Measurements from ENCODE around the gene COL11A1.

The COL11A1 gene

DNA sequence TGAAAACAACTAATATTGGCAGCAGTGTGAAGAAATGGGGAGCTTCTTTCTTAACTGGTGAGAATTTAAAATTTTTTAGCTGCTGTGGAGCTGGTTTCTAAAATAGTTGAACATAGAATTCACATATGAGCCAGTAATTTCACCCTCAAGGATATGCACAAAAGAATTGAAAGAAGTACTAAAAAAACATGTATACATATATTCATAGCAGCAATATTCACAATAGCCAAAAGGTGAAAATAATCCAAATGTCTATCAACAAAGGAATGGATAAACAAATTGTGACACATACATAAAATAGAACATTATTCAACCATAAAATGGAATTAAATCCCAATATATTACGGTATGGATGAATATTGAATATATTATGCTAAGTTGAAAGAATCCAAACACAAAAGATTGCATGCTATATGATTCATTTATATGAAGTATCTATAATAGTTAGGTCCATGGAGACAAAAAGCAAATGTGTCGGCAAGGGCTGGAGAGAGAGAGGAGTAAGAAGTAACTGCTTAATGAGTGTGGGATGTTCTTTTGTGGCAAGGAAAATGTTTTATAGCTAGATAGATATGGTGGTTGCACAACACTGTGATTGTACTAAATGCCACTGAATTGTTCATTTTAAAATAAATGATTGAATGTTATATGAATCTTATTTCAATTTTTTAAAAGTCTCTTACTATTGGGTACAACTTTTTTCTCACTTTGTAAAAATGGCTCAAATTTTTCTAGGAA is 14.8 kb upstream of the COL11A1 start:
- no peak overlapping the region for H3K27ac ChIP-seq (ENCODE audit: low read depth, low read length)
- no peaks in the 10 kb centered on the region for H3K36me3 ChIP-seq (ENCODE audit: control insufficient read depth in 5 of 5, insufficient read depth in 5 of 5, low read length in 5 of 5)
- H3K9ac ChIP-seq (ENCODE audit: low read length in 5 of 5) = no peak overlapping the region
- H3K9me3 ChIP-seq (ENCODE audit: control insufficient read depth in 5 of 5, low read length in 5 of 5) = peaks cover 0 to 2% (median 0%) of the 10 kb centered on the region in 5 donors
- no peaks in the 10 kb centered on the region for H3K27me3 ChIP-seq (ENCODE audit: control insufficient read depth in 5 of 5, insufficient read depth in 4 of 5, low read length in 5 of 5)
- H3K4me1 ChIP-seq (ENCODE audit: control insufficient read depth in 5 of 5, insufficient read depth in 5 of 5, low read length in 5 of 5) = no peaks in the 10 kb centered on the region
- no peak overlapping the region for H3K4me3 ChIP-seq (ENCODE audit: low read depth in 1 of 5, low read length in 5 of 5)

GRCh38 chr1:103120981-103121380 is 12.7 kb upstream of the COL11A1 start:
- Histone ChIP-seq H3K4me1 (ENCODE audit: control insufficient read depth in 5 of 5, insufficient read depth in 5 of 5, low read length in 5 of 5) (no peaks in the 10 kb centered on the region), H3K4me3 (ENCODE audit: low read depth in 1 of 5, low read length in 5 of 5) (no peak overlapping the region), H3K36me3 (ENCODE audit: control insufficient read depth in 5 of 5, insufficient read depth in 5 of 5, low read length in 5 of 5) (no peaks in the 10 kb centered on the region), H3K9me3 (ENCODE audit: control insufficient read depth in 5 of 5, low read length in 5 of 5) (peaks cover 0 to 12% (median 2%) of the 10 kb centered on the region in 5 donors), H3K27me3 (ENCODE audit: control insufficient read depth in 5 of 5, insufficient read depth in 4 of 5, low read length in 5 of 5) (no peaks in the 10 kb centered on the region), H3K27ac (ENCODE audit: low read depth, low read length) (no peak overlapping the region), H3K9ac (ENCODE audit: low read length in 5 of 5) (no peak overlapping the region)

DNA sequence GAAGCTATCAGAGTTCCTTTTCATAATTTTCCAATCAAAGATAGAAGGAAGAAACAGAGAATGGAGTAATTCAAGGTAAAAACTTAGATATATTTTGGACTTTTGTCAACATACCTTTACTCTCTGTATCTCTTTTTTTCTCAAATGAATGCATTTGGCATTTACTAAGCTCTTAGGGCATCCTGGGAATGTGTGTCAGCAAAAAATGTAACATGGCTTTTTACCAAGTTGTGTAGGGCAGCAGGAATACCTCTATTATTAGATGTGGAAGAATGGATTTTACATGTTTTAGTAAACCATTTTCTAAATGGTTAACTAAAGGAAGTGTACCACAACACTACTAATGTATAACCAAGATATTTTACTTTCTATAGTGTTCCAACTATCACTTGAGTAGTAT is 4.2 kb upstream of the COL11A1 start:
- Histone ChIP-seq H3K27ac (ENCODE audit: low read depth, low read length) (no peak overlapping the region), H3K27me3 (ENCODE audit: control insufficient read depth in 5 of 5, insufficient read depth in 4 of 5, low read length in 5 of 5) (peaks cover 0 to 12% (median 3%) of the 10 kb centered on the region in 5 donors), H3K9me3 (ENCODE audit: control insufficient read depth in 5 of 5, low read length in 5 of 5) (peaks cover 0 to 8% (median 2%) of the 10 kb centered on the region in 5 donors), H3K4me1 (ENCODE audit: control insufficient read depth in 5 of 5, insufficient read depth in 5 of 5, low read length in 5 of 5) (peaks cover 0 to 15% (median 13%) of the 10 kb centered on the region in 5 donors), H3K9ac (ENCODE audit: low read length in 5 of 5) (no peak overlapping the region), H3K36me3 (ENCODE audit: control insufficient read depth in 5 of 5, insufficient read depth in 5 of 5, low read length in 5 of 5) (no peaks in the 10 kb centered on the region), H3K4me3 (ENCODE audit: low read depth in 1 of 5, low read length in 5 of 5) (no peak overlapping the region)

GRCh38 chr1:103111926-103112325 is 3.6 kb upstream of the COL11A1 start:
- Histone ChIP-seq H3K27me3 (ENCODE audit: control insufficient read depth in 5 of 5, insufficient read depth in 4 of 5, low read length in 5 of 5) (peaks cover 0 to 12% (median 3%) of the 10 kb centered on the region in 5 donors), H3K9me3 (ENCODE audit: control insufficient read depth in 5 of 5, low read length in 5 of 5) (peaks cover 0 to 3% (median 0%) of the 10 kb centered on the region in 5 donors), H3K4me1 (ENCODE audit: control insufficient read depth in 5 of 5, insufficient read depth in 5 of 5, low read length in 5 of 5) (peaks cover 0 to 19% (median 17%) of the 10 kb centered on the region in 5 donors), H3K4me3 (ENCODE audit: low read depth in 1 of 5, low read length in 5 of 5) (no peak overlapping the region), H3K9ac (ENCODE audit: low read length in 5 of 5) (no peak overlapping the region), H3K27ac (ENCODE audit: low read depth, low read length) (no peak overlapping the region), H3K36me3 (ENCODE audit: control insufficient read depth in 5 of 5, insufficient read depth in 5 of 5, low read length in 5 of 5) (no peaks in the 10 kb centered on the region)

GRCh38 chr1:103110701-103111100 is 2.4 kb upstream of the COL11A1 start:
- H3K9ac ChIP-seq (ENCODE audit: low read length in 5 of 5) = no peak overlapping the region
- H3K27me3 ChIP-seq (ENCODE audit: control insufficient read depth in 5 of 5, insufficient read depth in 4 of 5, low read length in 5 of 5) = peaks cover 0 to 16% (median 3%) of the 10 kb centered on the region in 5 donors
- no peaks in the 10 kb centered on the region for H3K36me3 ChIP-seq (ENCODE audit: control insufficient read depth in 5 of 5, insufficient read depth in 5 of 5, low read length in 5 of 5)
- H3K4me3 ChIP-seq (ENCODE audit: low read depth in 1 of 5, low read length in 5 of 5) = no peak overlapping the region
- peaks cover 0 to 26% (median 22%) of the 10 kb centered on the region in 5 donors for H3K4me1 ChIP-seq (ENCODE audit: control insufficient read depth in 5 of 5, insufficient read depth in 5 of 5, low read length in 5 of 5)
- no peak overlapping the region for H3K27ac ChIP-seq (ENCODE audit: low read depth, low read length)
- H3K9me3 ChIP-seq (ENCODE audit: control insufficient read depth in 5 of 5, low read length in 5 of 5) = no peaks in the 10 kb centered on the region

GRCh38 chr1:103109311-103109920 is 1.1 kb upstream of the COL11A1 start:
- Histone ChIP-seq H3K4me3 (ENCODE audit: low read depth in 1 of 5, low read length in 5 of 5) (no peak overlapping the region), H3K36me3 (ENCODE audit: control insufficient read depth in 5 of 5, insufficient read depth in 5 of 5, low read length in 5 of 5) (no peaks in the 10 kb centered on the region), H3K9ac (ENCODE audit: low read length in 5 of 5) (no peak overlapping the region), H3K27me3 (ENCODE audit: control insufficient read depth in 5 of 5, insufficient read depth in 4 of 5, low read length in 5 of 5) (peaks cover 0 to 16% (median 3%) of the 10 kb centered on the region in 5 donors), H3K9me3 (ENCODE audit: control insufficient read depth in 5 of 5, low read length in 5 of 5) (no peaks in the 10 kb centered on the region), H3K4me1 (ENCODE audit: control insufficient read depth in 5 of 5, insufficient read depth in 5 of 5, low read length in 5 of 5) (peaks cover 0 to 26% (median 22%) of the 10 kb centered on the region in 5 donors), H3K27ac (ENCODE audit: low read depth, low read length) (no peak overlapping the region)

GRCh38 chr1:103107741-103108375 is 464 bp downstream of the COL11A1 start:
- H3K4me3 ChIP-seq (ENCODE audit: low read depth in 1 of 5, low read length in 5 of 5) = peak overlapping the region; percentile 50 to 77 (median 61)
- H3K9me3 ChIP-seq (ENCODE audit: control insufficient read depth in 5 of 5, low read length in 5 of 5) = no peaks in the 10 kb centered on the region
- no peak overlapping the region for H3K27ac ChIP-seq (ENCODE audit: low read depth, low read length)
- peaks cover 0 to 16% (median 3%) of the 10 kb centered on the region in 5 donors for H3K27me3 ChIP-seq (ENCODE audit: control insufficient read depth in 5 of 5, insufficient read depth in 4 of 5, low read length in 5 of 5)
- H3K9ac ChIP-seq (ENCODE audit: low read length in 5 of 5) = peak overlapping the region in 2 of 5 donors; percentile 56
- no peaks in the 10 kb centered on the region for H3K36me3 ChIP-seq (ENCODE audit: control insufficient read depth in 5 of 5, insufficient read depth in 5 of 5, low read length in 5 of 5)
- H3K4me1 ChIP-seq (ENCODE audit: control insufficient read depth in 5 of 5, insufficient read depth in 5 of 5, low read length in 5 of 5) = peaks cover 0 to 26% (median 22%) of the 10 kb centered on the region in 5 donors

- H3K27me3 ChIP-seq (ENCODE audit: control insufficient read depth in 5 of 5, insufficient read depth in 4 of 5, low read length in 5 of 5) = peaks cover 0 to 16% (median 3%) of the 10 kb centered on the region in 5 donors
- no peaks in the 10 kb centered on the region for H3K36me3 ChIP-seq (ENCODE audit: control insufficient read depth in 5 of 5, insufficient read depth in 5 of 5, low read length in 5 of 5)
- no peaks in the 10 kb centered on the region for H3K9me3 ChIP-seq (ENCODE audit: control insufficient read depth in 5 of 5, low read length in 5 of 5)
- peak overlapping the region; percentile 58 to 88 (median 71) for H3K4me3 ChIP-seq (ENCODE audit: low read depth in 1 of 5, low read length in 5 of 5)
- H3K4me1 ChIP-seq (ENCODE audit: control insufficient read depth in 5 of 5, insufficient read depth in 5 of 5, low read length in 5 of 5) = peaks cover 0 to 28% (median 22%) of the 10 kb centered on the region in 5 donors
- peak overlapping the region in 3 of 5 donors; percentile 17 to 76 (median 72) for H3K9ac ChIP-seq (ENCODE audit: low read length in 5 of 5)
- peak overlapping the region; percentile 35 for H3K27ac ChIP-seq (ENCODE audit: low read depth, low read length)
These were observed 1.6 kb downstream of the COL11A1 start for GRCh38 chr1:103106426-103107341.

DNA sequence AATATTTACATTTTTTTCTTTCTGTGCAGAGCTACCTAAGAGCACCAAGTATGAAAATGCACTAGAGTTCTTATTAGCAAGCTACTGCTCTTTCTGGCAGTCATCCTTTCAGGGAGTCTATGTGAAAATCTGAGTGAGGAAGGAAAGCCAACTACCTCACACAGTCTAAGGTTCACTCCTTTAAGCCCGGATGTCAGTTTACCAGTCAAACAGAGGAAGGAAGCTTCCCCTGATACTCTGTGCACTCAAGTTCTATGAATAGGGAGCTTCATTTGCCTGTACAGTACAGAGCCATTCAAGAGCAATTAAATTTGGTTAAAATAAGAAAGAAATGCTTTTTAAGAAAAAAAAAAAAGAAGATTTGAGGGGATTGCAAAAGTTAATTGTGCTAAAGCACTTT is 6.9 kb downstream of the COL11A1 start:
- no peak overlapping the region for H3K9ac ChIP-seq (ENCODE audit: low read length in 5 of 5)
- H3K36me3 ChIP-seq (ENCODE audit: control insufficient read depth in 5 of 5, insufficient read depth in 5 of 5, low read length in 5 of 5) = no peaks in the 10 kb centered on the region
- H3K9me3 ChIP-seq (ENCODE audit: control insufficient read depth in 5 of 5, low read length in 5 of 5) = no peaks in the 10 kb centered on the region
- no peaks in the 10 kb centered on the region for H3K27me3 ChIP-seq (ENCODE audit: control insufficient read depth in 5 of 5, insufficient read depth in 4 of 5, low read length in 5 of 5)
- peaks cover 0 to 5% (median under 1%) of the 10 kb centered on the region in 5 donors for H3K4me1 ChIP-seq (ENCODE audit: control insufficient read depth in 5 of 5, insufficient read depth in 5 of 5, low read length in 5 of 5)
- H3K27ac ChIP-seq (ENCODE audit: low read depth, low read length) = no peak overlapping the region
- no peak overlapping the region for H3K4me3 ChIP-seq (ENCODE audit: low read depth in 1 of 5, low read length in 5 of 5)
